Inferior parietal cortex (tissue), 1 donor: ENCODE measurements around the gene MAP3K5.
A peak's percentile ranks its signal among the peaks of the same experiment; 100 is the strongest.

Experiments
- DNase-seq: peaks from one replicate; pipeline ENCODE4 v3.0.0-alpha.2; 2016; ENCODE audit errors: extremely low spot score

Gene MAP3K5

DNA sequence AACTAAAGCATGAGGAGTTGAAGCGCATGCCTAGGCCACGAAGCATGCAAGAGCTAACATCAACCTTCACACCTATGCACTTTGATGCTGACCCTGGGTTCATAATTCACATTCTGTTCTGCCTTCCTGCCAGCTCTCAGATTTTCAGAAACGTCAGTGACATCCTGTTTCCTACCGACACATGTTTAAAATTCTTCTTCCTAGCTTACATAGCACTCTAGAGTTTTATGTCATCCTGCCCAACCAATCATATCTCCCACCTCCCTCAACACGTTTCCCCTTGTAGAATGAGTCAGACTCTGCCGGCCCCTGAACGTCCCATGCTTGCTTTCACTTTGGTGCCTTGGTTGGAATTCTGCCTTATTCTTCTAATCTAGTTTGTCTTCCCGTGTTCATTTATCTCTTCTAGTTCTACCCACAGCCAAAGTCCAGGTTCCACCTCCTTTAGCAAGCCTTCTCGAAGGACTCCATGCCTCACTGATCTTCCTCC, 144.9 kb downstream of the MAP3K5 start:
- no peak for DNase-seq

DNA sequence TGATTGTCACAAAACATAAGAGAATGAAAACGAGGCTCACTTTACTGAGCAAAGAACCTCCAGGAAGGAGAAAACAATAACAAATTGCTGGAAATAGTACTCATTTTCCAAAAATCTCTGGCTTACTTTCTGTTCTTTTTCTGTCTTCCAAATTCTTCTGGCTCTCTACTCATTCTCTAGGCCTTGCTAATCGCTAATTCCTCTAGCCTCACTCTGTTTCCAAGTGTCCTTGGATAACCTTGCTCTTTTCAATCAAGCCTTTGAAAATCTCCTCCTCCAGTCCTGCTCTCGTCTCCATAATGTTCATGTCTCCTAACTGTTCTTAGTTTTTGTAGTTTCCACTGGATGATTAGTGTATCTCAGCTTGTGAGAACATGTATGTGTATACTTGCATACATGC, 145.9 kb downstream of the MAP3K5 start:
- DNase-seq, result no peak

DNA sequence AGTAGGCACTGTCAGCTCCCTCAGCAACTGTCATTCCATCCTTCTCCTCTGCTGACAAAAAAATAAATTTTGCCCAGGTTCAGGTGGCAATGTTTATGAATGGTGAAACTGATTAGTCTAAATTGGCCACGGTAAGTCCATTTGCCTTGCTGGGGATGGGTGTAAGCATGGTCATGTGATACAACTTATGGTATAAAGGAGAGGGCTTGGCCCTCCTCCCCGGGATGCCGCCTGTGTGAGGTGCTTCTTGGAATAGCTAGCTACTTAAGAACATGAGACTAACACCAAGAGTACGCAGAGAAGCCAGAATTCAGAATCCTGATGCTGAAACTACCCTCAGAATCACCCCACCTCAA, 147.7 kb downstream of the MAP3K5 start:
- no peak for DNase-seq

DNA sequence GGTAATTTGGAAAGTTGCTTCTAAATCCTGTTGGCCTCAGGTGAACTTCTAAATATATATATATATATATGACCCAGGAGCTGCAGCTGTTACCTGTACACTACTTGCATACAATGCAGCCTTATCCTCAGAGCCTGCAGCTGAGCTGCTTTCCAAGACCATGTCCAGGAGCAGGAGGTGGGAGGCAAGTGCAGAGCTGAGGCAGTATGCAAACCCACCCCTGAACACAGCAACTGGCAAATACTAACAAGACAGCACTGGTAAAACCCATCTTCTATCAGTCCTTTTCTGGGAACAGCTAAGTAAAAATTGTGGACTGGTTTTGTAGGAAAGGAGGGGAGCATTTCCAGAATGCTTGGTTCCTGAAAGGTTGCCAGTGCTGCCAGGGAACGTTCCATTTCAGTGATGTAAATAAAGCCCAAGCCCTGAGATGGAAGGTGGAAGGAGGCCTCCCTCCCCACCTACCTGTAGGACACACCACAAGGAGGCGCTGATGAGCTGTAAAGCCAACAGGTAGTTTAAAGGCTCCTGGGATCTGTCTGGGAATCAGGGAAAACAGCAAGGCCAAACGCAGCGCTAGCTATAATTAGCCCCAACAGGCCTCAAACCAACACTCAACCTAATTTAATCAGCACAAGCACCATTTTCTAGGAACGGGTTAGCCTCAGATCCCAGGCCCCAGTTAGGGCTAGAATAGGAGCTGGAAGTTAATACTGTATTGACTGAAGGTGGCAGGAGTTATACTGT, 148.3 kb downstream of the MAP3K5 start:
- peak; percentile 81 for DNase-seq

DNA sequence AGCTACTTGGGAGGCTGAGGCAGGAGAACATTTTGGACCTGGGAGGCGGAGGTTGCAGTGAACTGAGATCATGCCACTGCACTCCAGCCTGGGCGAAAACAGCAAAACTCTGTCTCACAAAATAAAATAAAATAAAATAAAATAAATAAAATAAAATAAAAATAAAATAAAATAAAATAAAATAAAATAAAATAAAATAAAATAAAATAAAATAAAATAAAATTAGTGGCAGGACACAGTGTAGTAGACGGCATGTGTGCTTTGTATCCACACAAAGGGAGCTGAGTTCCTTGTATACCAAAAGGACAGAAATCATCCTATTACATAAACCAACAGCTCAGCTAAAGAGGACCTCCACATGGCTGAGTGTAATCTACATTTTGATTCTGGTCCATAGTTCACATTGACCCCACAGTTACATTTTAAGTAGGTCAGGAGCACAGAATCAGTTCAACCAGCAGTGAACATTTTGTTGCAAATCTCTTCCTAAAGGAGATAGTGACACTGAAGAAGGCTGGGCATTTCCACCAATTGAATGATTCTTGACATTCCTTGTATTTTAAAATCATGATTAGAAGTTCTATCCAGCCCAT, 150.3 kb downstream of the MAP3K5 start:
- DNase-seq, result no peak

DNA sequence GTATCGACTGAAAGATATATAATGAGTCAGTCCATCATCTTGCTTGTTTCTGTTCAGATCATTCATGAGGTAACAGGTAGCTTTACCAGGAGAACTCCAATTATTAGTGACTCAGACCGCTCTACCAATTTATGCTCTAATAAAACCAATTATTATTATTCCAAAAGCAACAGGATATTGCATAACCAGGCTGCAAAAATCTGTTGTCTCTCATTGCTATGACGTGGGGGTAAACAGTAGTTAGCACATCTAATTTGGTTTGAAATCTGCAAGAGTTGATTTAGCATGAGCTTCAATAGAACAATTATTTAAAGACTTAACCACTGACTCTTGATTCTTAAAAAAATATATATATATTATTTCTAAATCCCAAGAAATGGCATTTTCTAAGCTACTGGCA, 151.1 kb downstream of the MAP3K5 start:
- DNase-seq, result no peak

DNA sequence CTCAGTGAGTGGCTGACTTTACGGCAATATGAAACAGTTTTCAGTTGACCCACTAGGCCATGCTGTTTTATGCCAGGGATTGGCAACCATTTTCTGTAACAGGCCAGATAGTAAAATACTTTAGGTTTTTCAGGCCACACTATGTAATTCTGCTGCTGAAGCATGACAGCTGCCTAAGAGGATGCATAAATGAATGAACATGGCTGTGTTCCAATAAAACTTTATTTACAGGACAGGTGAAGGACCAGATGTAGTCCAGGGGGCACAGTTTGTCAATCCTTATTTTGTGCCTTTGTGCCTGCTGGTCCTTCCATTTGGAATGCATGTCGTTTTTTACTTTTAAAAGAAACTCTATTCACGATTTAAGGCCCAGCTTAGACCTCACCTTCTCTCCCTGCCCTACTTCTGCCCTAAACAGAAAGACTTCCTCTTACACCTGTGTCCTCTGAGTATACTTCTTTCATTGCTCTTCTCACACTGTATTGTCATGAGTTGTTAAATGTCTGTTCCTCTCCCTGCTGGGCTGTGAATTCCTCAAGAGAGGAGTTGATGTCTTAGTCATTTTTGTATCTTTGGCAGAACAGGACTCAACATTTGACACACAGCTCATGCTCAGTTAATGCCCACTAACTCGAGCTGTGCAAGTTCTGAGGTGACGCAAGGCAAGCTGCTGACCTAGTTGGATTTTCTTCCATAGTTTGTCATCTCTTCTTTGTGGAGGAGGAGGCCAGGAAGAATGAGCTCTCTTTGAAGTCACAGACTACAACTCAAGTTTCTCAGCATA, 152.0 kb downstream of the MAP3K5 start:
- DNase-seq, result no peak

DNA sequence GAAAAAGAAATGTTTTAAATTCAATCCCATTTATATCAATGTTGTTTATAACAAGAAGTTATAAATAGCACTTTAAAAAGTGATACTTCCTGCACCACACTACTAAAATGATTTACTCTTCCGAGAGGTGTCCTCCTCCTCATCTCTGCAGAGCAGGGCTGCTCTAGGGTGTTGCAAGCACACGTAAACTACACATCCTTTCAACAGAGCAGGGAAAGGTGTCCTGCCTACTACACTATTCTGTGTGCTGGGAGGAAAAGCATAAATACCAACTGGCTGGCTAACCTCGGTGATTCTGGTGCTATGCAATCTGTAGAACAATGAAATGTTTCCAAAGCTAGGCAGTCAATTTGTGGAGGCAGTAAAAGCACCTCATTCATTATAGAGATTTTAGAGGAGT, 152.6 kb downstream of the MAP3K5 start:
- no peak for DNase-seq

DNA sequence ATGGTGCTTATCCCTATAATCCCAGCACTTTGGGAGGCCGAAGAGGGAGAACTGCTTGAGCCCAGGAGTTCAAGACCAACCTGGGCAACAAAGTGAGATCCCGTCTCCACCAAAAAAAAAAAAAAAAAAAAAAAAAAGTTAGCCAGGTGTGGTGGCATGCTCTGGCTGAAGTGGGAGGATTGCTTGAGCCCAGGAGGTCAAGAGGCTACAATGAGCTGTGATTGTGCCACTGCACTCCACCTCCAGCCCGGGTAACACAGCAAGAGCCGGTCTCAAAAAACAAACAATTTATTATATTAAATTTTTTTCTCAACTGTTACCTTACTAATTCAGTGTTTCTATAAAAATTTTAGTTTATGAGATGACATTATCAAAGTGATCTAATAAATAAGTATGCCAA, 156.7 kb downstream of the MAP3K5 start:
- no peak for DNase-seq

DNA sequence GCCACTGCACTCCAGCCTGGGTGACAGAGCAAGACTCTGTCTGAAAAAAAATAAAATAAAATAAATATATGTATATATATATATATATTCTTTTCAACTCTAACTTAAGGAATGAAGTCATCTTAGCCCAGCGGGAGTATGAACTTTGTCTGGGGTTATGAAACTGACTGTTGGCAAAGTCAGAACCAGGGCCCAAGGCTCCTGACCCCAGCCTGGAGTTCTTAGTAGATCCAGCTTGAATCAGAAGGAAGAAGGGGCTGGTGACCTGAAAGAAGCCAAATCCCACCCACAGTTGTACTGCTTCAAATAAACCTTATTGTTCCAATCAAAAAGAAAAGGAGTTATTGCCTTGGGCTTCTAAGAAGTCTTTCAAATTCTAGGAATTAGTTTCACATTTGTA, 158.9 kb downstream of the MAP3K5 start:
- DNase-seq, result no peak

DNA sequence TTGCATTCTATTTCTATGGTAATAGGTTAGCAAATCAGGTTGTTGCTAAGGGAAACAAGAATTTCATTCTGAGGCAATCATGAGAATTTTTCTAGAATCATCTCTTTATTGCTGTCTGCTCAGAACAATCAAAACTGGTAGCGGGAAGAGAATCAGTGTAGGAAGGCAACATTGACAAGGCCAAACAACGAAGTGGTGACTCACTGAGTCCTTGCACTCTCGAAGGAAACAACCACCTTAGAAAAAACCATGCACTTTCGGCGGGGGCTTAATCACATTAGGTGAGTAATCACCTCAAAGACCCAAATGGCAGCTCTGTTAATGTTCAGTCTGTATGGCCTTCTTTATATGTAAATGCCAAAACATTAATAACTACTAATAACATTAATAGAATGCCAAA, 163.3 kb downstream of the MAP3K5 start:
- DNase-seq, result no peak

DNA sequence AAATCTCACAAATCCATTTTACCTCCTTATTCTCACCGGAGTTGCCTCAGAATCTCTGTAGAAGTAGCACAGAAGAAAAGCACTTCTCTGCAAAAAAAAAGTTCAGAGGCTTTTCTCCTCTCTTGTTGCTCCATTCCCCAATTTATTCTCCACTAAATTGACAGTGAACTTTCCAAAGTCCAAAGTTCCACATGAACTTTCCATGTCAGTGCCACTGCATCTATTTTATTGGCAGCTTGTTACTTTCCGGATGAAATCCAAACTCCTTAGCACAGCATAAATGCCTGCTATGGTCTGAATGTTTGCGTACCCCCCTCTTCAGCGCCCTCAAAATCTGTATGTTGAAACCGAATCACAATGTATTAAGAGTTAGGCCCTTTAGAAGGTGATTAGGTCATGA, 165.1 kb downstream of the MAP3K5 start:
- no peak for DNase-seq

DNA sequence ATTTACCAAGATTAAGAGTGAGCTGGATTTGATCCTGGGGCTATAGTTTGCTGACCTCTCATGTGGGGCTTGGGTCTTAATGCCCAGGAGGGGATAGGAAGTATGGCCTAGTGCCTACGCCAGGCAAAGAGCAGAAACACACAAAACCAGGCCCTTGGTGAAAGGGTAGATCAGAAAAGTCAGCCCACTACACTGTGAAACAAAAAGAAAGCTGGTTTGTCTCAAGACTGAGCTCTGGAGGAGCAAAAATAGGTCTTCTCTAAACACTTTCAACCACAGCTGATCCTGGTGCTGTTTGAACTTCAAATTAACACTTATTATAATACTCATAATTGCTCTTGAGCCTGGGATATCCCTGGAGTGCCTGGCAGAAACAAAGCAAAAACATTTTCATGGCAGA, 167.0 kb downstream of the MAP3K5 start:
- no peak for DNase-seq

DNA sequence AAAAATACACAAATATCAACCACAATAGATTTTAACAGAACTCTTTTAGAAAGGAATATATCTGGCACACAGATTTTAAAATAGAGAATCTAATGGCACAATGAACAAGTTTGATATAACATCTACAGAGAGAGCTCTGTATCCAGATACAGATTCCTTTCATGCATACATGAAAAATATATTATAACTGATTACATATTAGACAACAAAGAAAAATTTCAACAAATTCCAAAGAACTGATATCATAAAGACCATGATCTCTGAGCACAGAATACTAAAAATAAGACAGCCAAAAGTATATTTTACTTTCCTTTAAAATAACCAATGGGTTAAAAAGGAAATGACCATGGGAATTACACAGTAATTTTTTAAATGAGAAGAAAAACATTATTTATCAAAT, 167.9 kb downstream of the MAP3K5 start:
- DNase-seq, result no peak

DNA sequence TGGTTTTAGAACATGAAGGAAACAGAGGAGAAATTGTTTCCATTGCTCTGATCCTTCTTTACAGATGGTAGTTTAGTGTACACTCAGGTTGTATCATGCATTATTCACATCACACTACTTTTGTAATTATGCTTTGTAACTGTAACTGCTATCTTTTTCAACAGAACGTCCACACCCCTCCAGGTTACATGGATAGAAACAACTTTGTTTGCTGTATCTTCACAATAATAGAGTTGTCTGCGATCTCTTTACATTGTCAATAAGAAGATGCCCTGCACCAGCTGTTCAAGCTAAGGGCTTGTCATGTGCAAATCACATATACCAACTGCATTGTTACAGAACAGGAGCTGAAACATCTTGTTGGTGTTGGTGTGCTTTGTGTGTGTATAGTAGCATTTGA, 174.2 kb downstream of the MAP3K5 start:
- no peak for DNase-seq

DNA sequence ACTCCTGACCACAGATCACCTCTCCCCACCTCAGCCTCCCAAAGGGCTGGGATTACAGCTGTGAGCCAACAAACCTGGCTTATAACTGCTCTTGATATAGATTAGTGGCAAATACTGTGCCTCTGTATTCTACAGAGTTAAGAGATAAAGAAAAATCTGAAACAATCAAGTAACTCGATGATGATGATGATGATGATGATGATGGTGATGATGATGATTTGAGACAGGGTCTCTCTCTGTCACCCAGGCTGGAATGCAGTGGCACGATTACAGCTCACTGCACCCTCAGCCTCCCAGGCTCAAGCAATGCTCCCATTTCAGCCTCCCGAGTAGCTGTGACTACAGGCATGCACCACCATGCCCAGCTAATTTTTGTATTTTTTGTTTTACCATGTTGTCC, 175.8 kb downstream of the MAP3K5 start:
- no peak for DNase-seq

DNA sequence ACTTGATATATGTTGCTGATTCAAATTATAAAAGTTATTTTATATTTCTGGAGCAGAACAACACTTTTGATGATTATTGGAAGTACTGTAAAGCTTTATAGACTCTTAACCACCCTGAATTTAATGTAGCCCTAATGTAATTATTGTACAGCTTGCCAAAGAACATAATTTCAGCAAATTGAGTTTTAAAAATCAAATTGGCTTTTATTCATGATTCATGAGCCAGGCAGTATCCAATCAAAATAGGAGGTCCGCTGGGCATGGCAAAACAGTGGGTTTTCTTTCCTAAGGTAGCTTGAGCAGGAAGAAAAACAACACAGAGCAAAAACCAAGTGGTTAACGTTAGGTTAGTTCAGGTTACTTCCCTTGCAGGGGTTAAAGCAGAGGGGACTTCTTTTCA, 177.3 kb downstream of the MAP3K5 start:
- no peak for DNase-seq

DNA sequence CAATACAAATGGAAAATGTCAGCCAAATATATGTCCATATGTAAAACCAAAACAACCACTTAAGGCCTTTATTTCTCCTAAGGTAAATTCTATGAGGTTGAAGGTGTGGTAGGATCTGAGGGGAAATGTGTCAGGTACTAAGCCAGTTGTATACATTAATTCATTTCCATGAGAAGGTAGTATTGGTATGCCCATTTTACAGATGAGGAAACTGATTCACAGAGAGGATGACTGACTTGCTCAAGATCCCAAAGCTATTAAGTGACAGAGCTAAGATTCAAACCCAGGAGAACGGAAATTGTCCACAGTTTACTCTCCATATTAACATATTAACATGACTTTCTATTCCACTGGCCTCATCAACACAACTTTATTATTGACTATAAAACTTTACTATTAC, 177.9 kb downstream of the MAP3K5 start:
- DNase-seq, result no peak

DNA sequence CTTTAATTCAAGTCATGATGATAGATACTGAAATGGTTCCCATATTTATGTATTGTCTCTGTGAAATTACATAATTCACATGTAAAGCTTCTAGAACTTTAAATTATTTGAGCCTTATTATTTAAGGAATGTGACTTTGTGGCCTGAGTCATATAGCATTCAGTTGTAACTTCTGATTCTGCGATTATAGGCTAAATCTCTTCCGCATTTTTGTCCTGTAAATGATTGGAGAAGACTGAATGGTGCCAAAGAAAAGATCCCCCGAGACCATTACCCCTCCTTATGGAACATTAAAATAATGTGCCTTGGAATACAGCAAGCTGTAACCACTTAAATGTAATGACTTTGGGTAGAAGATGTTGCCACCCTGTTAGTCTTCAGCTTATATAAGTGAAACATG, 178.8 kb downstream of the MAP3K5 start:
- DNase-seq, result no peak

DNA sequence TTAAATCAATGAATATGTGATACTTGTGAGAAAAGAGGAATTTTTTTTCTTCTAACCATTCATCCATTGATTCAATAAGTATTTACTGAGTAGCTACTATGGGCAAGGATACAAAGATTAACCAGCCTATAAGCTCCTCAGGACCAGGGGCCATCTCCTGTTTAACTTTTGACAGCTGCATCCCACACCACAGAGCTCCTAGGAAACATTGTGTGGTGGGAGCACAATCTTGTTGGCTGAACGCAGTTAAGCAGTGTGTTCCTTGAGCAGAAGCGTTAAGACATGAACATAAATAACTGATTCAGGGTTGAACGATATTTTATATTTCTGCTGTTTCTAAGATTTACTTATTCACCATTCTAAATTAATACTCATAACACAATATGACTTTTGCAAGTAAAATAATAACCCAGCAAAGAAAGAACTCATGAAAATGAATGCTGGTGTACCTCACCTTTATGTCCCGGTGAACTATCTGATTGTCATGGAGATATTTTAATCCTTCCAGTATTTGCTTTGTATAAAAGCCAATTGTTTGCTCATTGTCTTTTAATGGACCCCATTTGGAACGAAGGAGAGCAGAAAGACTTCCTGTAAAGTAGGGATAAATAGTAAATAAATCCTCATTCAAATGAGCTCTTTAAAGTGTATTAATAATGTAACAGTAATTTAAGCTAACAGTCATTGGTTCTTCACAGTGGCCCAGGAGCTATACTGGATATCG, 179.4 kb downstream of the MAP3K5 start:
- no peak for DNase-seq

DNA sequence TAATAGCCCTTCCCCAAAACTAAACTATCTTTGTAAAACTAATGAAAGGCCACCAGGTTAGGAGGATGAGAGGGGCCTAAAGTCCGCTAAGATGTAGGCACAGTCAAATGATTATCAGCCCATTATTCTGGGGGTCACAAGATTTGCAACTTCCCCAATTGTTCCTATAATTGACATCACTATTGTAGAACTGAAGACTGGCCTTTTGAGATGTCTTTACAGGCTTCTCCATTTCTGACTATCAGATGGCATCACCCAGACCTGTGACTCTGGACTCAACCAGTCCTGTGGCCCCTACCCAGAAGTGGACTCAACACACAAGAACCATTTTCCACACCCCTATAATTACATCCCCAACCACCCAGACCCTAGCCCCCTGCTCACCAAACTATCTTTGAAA, 180.5 kb downstream of the MAP3K5 start:
- DNase-seq, result no peak

DNA sequence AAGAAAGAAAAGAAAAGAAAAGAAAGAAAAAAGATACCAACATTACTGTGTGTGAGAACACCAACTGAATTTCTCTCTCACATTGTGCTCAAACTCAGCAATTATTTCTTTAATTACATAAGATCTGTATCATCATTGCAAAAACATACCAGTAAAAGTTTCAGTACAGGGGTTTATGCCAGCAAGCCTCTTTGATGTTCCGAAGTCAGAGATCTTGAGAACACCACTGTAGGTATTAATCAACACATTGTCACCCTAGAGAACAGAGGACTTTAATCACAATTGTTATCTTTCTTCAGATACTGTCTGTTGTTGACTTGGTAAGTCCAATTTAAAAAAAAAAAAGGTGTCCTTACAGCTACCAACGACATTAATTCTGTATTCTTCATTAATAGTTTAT, 181.1 kb downstream of the MAP3K5 start:
- no peak for DNase-seq
